Activated CD8-positive, alpha-beta memory T cell treated with anti-CD3 and anti-CD28 coated beads, Interleukin-2, amount 50 U/mL, for 24 hours (primary cell): Measurements from ENCODE around the gene CCDC126.
"Not testable (repeated sequence)": the region's sequence is repeated elsewhere in the genome, so short reads cannot be mapped to it uniquely, and the experiment has no call there.

Source experiments
- DNase-seq: peaks from one replicate; pipeline ENCODE4 v3.0.0-alpha.2; 2020; ENCODE audit errors: extremely low read depth

CCDC126 gene

GRCh38 chr7:23628370-23628769, 31.2 kb downstream of the CCDC126 start:
- no peak for DNase-seq

GRCh38 chr7:23633417-23633816, 36.2 kb downstream of the CCDC126 start:
- DNase-seq: no peak

DNA sequence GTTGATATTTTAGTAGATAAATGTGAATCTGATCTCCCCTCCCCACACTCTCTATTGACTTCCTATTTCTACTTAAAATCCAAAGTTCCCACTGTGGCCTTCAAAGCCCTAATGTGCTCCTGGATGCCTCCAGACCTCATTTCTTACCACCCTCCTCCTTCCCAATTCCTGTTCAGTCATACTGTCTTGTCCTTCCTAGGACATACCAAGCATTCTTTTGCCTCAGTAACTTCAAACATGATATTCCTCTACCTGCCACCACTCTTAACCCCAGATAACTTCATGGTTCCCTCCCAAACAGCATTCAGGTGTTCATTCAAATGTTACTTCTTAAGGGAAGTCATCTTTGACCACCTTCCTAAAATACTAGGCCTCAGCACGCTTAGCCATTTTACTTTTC, 48.6 kb downstream of the CCDC126 start:
- DNase-seq: no peak

DNA sequence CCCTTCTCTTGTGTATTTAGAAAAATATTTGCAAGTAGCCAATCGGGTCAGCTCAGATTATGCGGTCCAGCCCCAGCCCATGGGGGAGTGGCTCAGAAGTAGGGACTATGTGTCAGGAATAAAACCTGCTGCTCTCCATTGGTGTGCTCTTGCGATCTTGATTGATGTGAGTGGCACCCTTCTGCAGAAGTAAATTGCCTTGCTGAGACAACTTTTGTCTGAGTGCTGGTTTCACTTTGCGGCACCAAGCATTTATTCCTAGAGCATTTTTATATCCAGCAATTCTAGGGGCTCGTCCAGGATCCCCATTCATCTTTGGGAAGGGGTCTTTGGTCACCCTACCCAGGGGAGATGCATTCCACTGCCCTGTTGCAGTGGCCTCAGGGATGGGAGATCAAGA, 56.8 kb downstream of the CCDC126 start:
- DNase-seq: no peak

GRCh38 chr7:23654508-23654907, 57.3 kb downstream of the CCDC126 start:
- no peak for DNase-seq

GRCh38 chr7:23655433-23655832, 58.3 kb downstream of the CCDC126 start:
- DNase-seq: no peak

- no peak for DNase-seq
Observed at GRCh38 chr7:23658831-23659427, 61.7 kb downstream of the CCDC126 start.

GRCh38 chr7:23661385-23661784, 64.2 kb downstream of the CCDC126 start:
- DNase-seq: no peak

DNA sequence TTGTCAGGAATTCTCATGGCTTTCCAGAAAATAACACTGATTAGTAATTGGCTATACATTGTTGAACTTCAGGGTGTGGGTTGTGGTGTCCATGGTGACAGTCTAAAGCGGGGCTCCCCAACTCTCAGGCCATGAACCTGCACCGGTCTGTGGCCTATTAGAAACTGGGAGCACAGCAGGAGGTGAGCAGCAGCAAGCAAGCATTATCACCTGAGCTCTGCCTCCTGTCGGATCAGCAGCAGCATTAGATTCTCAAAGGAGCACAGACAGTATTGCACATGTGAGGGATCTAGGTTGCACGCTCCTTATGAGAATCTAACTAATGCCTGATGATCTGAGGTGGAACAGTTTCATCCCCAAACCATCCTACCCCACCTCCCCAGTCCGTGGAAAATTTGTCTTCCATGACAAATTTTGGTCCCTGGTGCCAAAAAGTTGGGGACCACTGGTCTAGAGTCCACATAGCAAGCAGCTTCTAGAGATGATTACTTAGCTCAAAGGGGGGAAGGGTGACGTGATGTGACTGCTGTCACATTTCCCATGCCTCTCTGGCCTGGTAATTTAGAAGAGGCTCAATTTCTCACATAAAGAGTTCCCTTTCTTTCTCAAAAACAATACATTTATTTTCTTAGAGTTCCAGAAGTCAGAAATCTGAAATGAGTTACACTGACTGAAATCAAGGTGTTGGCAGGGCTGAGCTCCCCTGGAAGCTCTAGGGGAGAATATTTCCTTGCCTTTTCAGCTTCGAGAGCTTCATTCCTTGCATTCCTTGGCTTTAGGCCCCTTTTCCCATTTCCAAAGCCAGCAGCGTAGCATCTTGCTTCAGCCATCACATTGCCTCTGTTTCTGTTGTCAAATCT, 65.2 kb downstream of the CCDC126 start:
- DNase-seq: no peak

GRCh38 chr7:23662984-23663313, 65.8 kb downstream of the CCDC126 start:
- no peak for DNase-seq

GRCh38 chr7:23664122-23664521, 66.9 kb downstream of the CCDC126 start:
- DNase-seq: no peak

GRCh38 chr7:23672033-23672432, 74.9 kb downstream of the CCDC126 start:
- DNase-seq: no peak

DNA sequence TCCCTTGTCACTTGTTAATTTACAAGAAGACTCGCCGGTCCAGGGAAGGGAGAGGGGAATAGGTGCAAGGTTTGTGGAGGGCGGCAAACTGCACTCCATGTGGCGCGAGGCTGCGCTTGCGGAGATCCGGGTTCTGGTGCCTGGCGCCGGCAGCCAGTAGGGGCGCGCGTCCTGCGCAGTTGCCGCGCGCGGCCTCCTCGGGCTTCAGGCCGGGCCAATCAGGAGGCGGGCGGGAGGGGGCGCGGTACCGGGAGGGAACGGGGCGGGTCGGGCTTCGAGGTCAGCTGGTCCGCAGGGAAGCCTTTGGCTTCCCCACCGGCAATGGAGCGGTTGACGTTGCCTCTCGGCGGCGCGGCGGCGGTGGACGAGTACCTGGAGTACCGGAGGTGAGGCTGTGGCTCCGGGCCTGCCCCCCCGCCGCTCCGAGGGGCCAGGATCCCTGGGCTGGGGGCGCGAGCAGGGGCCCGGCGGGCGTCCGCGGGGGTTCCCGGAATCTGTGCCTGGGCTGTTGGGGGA, 82.8 kb downstream of the CCDC126 start, which contains the start of gene FAM221A:
Gene FAM221A (plus strand): TSS at position 302 of the 516 bp plus-strand sequence. CDS start 20 bp downstream, at position 322.
- peak; percentile 47 for DNase-seq

GRCh38 chr7:23680414-23681405, 83.5 kb downstream of the CCDC126 start:
- DNase-seq: no peak

- not testable (repeated sequence) for DNase-seq
Observed at GRCh38 chr7:23684041-23684440, 86.9 kb downstream of the CCDC126 start.

DNA sequence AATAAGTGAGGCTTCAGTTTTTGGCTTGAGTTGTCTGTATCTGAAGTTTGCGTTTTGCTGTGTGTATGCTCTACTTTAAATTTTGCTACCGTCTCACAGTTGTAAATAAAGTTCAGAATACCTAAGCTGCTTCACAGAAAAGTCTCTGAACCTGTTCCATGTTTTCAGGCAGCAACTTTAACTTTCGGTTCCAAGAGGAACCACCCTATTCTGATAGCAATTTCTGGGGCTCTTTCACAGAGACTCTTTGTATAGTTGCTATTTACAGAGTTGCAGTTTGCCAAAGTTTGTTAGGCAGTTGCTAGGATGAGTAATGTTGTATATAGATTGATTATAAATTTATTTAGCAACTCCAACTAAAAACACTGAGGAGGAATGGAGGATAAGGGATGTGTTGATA, 88.5 kb downstream of the CCDC126 start:
- no peak for DNase-seq

GRCh38 chr7:23687011-23687410, 89.8 kb downstream of the CCDC126 start:
- no peak for DNase-seq

- no peak for DNase-seq
Observed at GRCh38 chr7:23689165-23689564, 92.0 kb downstream of the CCDC126 start.

DNA sequence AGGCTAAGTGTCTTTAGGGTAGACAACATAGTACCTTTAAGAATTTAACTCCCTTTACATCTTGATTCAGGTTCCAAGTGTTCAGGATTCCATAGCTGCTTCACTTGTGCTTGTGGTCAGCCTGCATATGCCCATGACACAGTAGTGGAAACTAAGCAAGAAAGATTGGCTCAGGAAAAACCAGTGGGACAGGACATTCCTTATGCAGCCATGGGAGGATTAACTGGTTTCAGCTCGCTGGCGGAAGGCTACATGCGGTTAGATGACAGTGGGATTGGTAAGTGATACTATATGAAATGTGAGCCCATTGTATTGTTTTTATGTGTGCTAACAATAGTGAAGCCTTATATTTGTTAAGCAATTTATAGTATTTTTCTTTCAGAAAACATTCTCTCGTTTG, 94.1 kb downstream of the CCDC126 start:
- no peak for DNase-seq

DNA sequence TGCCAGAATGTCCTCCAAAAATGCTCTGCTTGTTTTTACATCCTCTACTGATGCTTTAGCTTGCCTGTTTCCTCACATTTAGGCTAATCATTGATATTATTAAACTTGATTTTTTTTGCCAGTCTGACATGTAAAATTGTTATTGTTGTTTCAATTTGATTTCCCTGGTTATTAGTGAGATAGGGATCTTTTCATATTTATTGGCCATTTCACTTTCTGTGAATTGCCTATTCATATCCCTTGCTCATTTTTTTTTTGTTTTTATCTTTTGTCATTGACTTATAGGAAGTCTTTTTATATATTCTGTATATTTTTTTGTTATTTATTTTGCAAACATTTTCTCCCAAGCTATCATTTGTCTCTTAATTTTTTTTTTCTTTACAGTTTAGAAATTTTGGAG, 96.0 kb downstream of the CCDC126 start:
- DNase-seq: no peak
